AG04449 (cell line): Measurements from ENCODE around the gene R3HDM4.

Experiments used
- CTCF ChIA-PET: fragments of 350-600 bp; formaldehyde crosslinking; extraction: SDS; loops from one replicate; lab custom pipeline; 2021; ENCODE audit warnings: antibody characterized with exemption; lab: Yijun Ruan, JAX
- POLR2A ChIA-PET: fragments of 400-600, 350-600 bp; formaldehyde crosslinking; extraction: SDS; loops from one replicate; lab custom pipeline; 2020; ENCODE audit warnings: antibody characterized with exemption, inconsistent platforms; lab: Yijun Ruan, JAX
- DNase-seq: peaks from one replicate; pipeline ENCODE4 v3.0.0-alpha.2; 2010; ENCODE audit warnings: low read depth, low spot score
- H3K4me3 ChIP-seq: 2 replicates; pipeline ENCODE4 v1.5.1; 2011; ENCODE audit warnings: low read depth, mild to moderate bottlenecking, control low read depth, low read length
- TF ChIP-seq, protein P1 (sequence below): IDR thresholded peaks from one replicate; pipeline ENCODE4 v1.5.1; 2011; ENCODE audit warnings: mild to moderate bottlenecking, moderate library complexity, low read length, control low read depth, inconsistent platforms; ENCODE audit not compliant: insufficient read depth; ENCODE audit errors: missing control alignments

The R3HDM4 gene

DNA sequence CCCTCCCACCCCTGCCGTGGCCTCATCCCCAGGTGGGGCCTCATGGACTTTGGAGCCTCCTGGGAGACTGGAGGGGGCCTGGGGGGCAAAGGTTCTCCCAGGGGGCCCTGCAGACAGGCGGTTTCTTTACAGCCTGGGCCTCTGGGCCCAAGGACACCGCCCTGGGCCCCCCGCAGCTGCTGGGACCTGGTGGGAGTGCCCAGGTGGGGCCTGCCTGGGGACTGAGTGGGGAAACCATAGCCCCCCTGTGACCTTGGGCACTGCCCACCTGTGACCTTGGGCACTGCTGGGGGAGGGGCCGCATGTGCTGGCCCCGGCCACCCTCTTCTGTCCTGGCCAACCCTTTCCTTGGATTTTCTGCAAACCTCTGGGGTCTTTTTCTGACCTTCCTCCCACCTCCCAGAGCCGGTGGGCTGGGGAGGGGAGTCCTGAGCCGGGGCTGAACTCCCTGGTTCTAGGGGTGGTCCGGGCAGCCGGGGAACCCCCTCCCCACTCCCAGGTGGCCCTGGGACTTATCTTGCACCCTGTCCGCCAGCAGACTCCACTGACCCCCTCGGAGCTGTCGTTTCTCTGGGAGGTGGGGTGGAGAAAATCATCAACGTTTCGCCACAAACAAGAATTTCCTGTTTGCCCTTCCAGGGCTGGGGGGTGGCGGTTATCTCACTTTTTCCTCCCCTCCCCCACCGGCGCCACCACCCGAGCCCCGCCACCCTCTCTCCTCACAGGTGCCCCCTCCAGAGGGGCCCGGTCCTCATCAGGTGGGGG lies 39.8 kb upstream of the R3HDM4 start:
- TF ChIP-seq, protein P1, sequence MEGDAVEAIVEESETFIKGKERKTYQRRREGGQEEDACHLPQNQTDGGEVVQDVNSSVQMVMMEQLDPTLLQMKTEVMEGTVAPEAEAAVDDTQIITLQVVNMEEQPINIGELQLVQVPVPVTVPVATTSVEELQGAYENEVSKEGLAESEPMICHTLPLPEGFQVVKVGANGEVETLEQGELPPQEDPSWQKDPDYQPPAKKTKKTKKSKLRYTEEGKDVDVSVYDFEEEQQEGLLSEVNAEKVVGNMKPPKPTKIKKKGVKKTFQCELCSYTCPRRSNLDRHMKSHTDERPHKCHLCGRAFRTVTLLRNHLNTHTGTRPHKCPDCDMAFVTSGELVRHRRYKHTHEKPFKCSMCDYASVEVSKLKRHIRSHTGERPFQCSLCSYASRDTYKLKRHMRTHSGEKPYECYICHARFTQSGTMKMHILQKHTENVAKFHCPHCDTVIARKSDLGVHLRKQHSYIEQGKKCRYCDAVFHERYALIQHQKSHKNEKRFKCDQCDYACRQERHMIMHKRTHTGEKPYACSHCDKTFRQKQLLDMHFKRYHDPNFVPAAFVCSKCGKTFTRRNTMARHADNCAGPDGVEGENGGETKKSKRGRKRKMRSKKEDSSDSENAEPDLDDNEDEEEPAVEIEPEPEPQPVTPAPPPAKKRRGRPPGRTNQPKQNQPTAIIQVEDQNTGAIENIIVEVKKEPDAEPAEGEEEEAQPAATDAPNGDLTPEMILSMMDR = no peak

DNA sequence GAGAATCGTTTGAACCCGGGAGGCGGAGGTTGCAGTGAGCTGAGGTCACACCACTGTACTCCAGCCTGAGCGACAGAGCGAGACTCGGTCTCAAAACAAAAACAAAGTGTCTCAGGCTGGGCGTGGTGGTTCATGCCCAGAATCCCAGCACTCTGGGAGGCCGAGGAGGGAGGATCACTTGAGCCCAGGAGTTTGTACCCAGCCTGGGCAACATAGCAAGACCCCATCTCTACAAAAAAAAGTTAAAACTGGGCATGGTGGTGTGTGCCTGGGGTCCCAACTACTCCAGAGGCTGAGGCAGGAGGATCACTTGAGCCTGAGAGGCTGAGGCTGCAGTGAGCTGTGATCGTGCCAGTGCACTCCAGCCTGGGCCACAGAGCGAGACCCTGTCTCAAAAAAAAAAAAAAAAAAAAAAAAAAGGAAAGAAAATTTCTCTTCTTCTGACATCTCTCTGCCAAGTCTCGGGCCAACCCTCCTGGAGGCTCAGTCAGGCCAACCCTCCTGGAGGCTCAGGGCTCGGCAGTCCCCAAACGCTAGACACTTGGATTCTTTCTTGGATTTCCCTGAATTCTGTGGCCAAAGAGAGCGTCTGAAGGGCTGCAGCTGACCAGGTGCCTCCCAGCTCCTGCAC lies 39.1 kb upstream of the R3HDM4 start:
- DNase-seq = no peak
- TF ChIP-seq, protein P1 = no peak
- no peak overlapping the region for H3K4me3 ChIP-seq
- CTCF ChIA-PET = interaction anchor here (1.6 kb wide), 1 partner anchor 18 kb away, joined by 3 read pairs; no protein-coding TSS in a partner anchor
- POLR2A ChIA-PET = interaction anchor here (0.6 kb wide), 1 partner anchor 20 kb away, joined by 3 read pairs; no protein-coding TSS in a partner anchor

More for the DNA sequence above, 39.8 kb upstream of the R3HDM4 start:
- DNase-seq = no peak
- no peak overlapping the region for H3K4me3 ChIP-seq
- ChIA-PET POLR2A (interaction anchor here (0.6 kb wide), 1 partner anchor 19 kb away, joined by 3 read pairs; no protein-coding TSS in a partner anchor), CTCF (interaction anchor here (1.1 to 1.6 kb wide), 2 partner anchors 18 to 29 kb away, joined by 3 read pairs; no protein-coding TSS in a partner anchor)

DNA sequence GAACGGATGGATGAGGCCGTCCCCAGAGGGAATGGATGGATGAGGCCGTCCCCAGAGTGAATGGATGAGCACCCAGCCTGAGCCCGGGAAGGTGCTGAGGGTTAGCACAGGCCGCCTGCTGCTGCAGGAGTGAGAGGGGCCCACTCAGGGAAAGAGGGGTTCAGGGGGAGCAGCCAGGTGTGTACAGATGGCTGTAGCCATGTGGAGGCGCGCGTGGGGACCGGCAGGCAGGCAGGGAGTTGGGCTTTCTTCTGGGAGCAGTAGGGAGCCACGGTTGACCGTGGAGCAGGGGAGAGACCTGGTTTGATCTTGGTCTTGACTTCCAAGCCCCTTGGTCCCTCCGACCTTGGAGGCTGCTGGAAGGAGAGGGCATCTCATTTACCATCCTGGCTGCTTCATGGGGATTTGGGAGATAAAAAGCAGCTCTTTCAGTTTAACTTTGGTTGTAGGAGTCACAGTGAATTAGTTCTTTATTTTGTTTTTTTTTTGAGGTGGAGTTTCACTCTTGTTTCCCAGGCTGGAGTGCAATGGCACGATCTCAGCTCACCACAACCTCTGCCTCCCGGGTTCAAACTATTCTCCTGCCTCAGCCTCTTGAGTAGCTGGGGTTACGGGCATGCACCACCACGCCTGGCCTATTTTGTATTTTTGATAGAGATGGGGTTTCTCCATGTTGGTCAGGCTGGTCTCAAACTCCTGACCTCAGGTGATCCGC lies 37.5 kb upstream of the R3HDM4 start:
- ChIA-PET CTCF (no interaction called here), POLR2A (no interaction called here)
- TF ChIP-seq, protein P1 = no peak
- no peak overlapping the region for H3K4me3 ChIP-seq
- no peak for DNase-seq

DNA sequence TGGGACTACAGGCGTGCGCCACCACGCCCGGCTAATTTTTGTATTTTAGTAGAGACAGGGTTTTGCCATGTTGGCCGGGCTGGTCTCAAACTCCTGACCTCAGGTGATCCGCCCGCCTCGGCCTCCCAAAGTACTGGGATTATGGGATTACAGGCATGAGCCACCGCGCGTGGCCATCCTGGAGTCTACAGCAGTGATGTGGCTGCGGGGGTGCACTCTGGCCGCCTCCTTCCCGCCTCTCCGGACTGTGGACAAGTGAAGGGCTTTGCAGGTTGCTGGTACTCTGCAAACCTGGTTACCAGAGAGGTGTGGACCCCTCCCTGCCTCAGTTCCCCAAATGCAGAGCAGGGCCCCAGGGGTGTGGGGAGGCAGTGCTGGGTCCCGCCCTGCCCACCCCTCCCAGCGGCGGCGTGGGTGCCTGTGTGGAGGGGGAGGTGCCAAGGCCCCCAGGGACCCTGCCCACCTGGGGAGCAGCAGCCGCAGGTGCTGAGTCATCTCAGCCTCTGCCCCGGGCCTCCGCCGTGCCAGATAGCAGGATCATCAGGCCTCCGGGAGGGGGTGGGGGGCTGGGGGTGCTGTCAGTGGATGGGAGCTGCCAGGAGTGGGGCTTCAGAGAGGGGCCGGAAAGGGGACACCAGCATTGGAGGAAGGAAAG lies 36.0 kb upstream of the R3HDM4 start:
- POLR2A ChIA-PET = no interaction called here
- DNase-seq = no peak
- TF ChIP-seq, protein P1 = no peak
- CTCF ChIA-PET = interaction anchor here (1.2 kb wide), 1 partner anchor 22 kb away, joined by 3 read pairs; no protein-coding TSS in a partner anchor
- H3K4me3 ChIP-seq = no peak overlapping the region

DNA sequence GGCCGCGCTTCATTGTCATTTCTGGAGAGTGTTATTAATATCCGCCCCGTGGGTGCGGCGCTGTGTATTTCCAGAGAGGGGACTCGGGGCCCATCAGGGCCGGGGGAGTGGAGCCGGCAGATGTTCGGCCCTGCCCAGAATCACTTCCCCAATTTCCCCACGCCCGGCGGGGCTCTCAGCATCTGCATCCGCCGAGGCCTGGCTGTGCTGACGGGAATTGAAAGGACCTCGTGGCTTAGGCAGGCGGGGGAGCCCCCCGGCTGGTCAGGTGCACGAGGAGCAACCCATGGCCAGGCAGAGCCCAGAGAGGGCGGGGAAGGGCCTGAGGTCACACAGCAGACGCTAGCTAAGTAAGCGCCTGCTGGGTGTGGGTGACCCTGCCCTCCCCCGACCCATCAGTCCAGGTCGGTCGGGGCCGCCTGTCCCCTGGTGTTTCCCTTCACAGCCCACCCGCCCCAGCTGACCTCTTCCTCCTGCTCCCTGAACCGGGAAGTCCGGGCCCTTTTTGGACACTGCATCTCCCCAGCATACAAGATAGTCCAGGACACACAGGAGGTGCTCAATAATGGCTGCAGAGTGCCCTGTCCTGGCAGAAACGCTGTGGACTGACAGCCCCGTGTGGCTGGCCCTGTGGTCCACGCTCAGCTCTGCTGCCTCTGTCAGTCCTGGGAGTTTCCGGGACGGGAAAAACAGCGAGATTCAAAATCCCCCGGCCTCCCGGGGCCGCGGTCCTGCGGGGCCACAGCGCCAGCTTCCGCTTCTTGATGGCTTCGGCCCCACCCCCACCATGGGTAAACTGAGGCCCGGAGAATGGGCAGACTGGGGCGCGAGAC lies 34.9 kb upstream of the R3HDM4 start:
- CTCF ChIA-PET = interaction anchor here (1.0 to 1.2 kb wide), 3 partner anchors 10 to 53 kb away, joined by 3 read pairs; no protein-coding TSS in a partner anchor
- DNase-seq = no peak
- POLR2A ChIA-PET = no interaction called here

More for the DNA sequence above, 34.9 kb upstream of the R3HDM4 start:
- no peak overlapping the region for H3K4me3 ChIP-seq
- TF ChIP-seq, protein P1 = no peak
